ENCODE measurements around the gene GPR3.
"Not testable (repeated sequence)": the region's sequence is repeated elsewhere in the genome, so short reads cannot be mapped to it uniquely, and the experiment has no call there.

Gene GPR3

GRCh38 chr1:27380766-27381733, 11.4 kb upstream of the GPR3 start:
- no peak for DNase-seq

GRCh38 chr1:27381969-27382762, 10.3 kb upstream of the GPR3 start:
- DNase-seq, result no peak

GRCh38 chr1:27383039-27383605, 9.3 kb upstream of the GPR3 start, which contains the start of gene CD164L2:
Gene CD164L2 (minus strand): TSS chr1:27383333. CDS start chr1:27383239, 94 bp downstream.
- DNase-seq, result no peak

- DNase-seq, result no peak
Observed at GRCh38 chr1:27383661-27384060, 8.8 kb upstream of the GPR3 start.

GRCh38 chr1:27384797-27385196, 7.6 kb upstream of the GPR3 start:
- DNase-seq, result not testable (repeated sequence)

DNA sequence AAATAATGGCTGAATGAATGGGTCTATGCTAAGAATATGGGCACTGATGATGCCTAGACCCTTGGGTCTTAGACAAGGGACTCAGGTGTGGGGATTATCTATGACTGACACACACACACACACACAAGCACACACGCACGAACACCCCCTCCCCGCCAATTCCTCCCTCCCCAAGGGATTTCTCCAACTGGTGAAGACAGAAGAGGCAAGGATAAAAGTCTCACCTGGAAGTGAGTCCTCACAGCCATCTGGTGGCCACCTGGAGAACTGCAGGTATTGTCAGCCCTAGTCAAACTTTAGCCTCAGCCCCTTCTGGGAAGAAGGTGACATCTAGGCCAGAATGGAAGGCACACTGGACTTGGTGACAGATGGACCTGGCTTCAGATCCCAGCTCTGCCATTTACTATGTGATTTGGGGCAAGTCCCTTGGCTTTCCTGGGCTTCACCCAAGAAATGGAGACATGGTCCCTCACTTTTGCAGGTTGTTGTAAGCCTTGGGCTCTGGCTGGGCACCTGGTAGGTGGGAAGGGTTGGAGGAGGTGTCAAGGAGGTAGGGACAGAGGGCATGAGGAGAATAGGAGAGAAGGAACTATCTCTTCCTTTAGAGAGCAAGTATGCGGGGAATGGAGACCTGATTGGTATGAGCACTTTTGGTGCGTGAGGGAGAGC, 4.0 kb upstream of the GPR3 start:
- peak; percentile 33 for DNase-seq

GRCh38 chr1:27391511-27392095, 819 bp upstream of the GPR3 start:
- no peak for DNase-seq

- DNase-seq, result no peak
Observed at GRCh38 chr1:27392778-27393635, 585 bp downstream of the GPR3 start.

GRCh38 chr1:27393641-27394281, 1.3 kb downstream of the GPR3 start:
- no peak for DNase-seq

- DNase-seq, result no peak
Observed at GRCh38 chr1:27394282-27394658, 1.8 kb downstream of the GPR3 start.

DNA sequence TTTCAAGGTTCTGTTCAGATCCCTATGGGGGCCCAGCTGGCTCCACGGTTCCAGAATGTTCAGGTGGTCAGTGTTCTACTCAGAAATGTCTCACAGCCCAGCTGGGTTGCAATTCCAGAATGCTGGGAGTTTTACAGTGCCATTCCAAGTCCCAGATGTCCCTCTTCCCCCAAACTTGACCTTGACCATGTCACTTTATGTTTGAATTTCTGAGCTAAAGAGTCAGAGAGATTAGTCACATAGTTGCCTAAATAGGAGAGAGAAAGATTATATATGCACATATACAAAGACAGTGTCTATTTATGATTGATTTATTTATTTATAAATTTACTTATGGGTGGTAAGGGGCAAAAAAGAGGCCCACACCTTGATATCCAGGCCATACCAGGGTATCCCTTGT, 2.5 kb downstream of the GPR3 start:
- DNase-seq, result no peak

DNA sequence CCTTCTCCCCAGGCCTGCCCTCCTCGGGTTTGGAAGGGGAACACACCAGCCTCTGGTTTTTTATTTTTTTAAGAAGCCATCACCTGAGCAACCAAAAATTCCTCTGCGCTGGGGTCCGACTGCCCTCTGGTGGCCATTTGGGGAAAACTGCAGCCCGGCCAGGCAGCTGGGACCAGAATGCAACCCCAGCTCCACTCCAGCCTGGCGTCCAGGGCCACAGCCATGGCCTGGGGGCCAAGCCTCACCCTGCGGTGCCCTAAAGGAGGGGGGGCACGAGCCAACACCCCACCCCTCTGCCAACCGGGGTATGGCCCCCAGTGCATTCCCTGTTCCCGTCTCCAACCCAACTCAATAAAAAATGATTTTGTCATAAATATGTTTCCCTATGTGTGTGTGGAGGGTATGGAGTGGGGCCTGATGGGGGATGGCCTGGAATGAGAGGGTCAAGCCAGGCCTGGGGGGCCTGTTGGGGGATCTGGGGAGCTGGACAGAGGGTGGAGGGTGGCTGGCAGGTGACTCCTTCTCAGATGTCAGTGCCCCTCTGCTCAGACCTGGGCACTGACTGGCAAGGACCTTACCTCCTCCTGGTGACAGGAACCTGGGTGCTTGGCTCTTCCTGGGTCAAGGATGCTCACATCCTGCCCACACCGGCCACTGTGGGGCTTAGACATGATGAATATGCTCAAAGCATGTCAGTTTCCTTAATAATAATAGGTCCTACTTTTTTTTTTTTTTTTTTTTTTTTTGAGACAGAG, 3.2 kb downstream of the GPR3 start:
- no peak for DNase-seq

DNA sequence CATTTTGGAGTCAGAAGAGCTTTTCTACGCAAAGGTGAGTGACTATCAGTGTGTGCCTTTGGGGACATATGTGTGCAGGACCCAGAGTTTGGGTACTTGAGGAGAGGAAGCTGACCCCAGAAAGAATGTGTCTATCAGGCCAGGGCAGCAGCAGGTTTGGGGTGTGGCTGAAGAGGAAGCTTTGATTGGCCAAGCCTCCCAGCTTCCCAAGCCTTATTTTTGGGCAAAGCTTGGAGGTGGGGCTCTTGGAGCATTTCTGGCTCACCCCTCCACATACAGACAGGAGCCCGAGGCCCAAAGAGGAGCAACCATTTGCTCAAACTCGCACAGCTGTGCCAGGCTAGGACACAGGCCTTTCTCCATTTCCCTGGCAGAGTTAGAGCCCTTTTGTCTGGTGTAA, 4.7 kb downstream of the GPR3 start:
- DNase-seq, result no peak

- no peak for DNase-seq
Observed at GRCh38 chr1:27397749-27398148, 5.3 kb downstream of the GPR3 start.

- DNase-seq, result no peak
Observed at GRCh38 chr1:27398405-27399149, 6.2 kb downstream of the GPR3 start.

- DNase-seq, result no peak
Observed at GRCh38 chr1:27399251-27400025, 7.0 kb downstream of the GPR3 start.

GRCh38 chr1:27400082-27400962, 7.9 kb downstream of the GPR3 start:
- no peak for DNase-seq

DNA sequence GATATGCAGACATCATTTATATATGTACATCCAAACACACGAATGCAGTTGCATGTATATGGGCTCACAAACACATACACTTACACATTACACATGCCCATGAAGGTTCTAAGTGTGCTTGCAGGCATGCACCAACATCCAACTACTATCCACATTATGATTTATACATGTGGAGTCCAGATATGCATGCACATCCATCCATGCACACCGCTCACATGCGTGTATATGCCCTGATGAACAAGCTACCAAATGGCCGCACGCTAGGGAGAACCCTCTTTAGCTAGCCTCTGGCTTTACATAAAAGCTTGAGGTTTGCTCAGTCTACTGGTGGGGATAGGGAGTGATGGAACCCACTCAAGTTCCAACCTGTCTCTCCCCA, 8.5 kb downstream of the GPR3 start:
- DNase-seq, result no peak

Data from NCI-H187 treated with DMSO at 0.1 percent for 48 hours (cell line).